ENCODE data around the gene HCN4. TPM values are rescaled to one million over a fixed set of nuclear protein-coding genes. Genes with fewer than 3 reads are reported as not detected.

The HCN4 gene
- total RNA-seq, 1 experiment from 2014 or later, result 0.07 TPM

DNA sequence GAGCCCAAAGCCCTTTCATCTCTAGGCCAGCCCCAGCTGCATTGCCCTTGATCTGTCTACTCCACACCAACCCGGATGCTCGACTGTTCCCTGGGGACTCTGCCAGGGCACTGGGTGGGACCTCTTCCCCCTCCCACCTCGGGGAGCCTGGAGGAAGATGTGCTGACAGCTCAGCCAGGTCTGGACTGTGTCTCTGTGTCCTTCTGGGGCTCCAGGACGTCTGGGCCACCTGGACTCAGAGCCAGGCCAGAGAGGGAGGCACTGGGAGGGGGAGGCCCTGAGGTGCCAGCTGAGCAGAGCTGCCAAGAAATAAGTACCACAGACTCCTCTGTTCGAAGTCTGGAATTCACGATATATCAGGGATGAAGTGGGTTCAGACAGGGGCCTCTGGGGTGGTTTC, 5.8 kb upstream of the HCN4 start:
- CTCF ChIA-PET, result no interaction called here
- intact Hi-C loops (cut with micrococcal nuclease; ENCODE audit: unreplicated experiment), result no loop called here
- TF ChIP-seq, protein P1, sequence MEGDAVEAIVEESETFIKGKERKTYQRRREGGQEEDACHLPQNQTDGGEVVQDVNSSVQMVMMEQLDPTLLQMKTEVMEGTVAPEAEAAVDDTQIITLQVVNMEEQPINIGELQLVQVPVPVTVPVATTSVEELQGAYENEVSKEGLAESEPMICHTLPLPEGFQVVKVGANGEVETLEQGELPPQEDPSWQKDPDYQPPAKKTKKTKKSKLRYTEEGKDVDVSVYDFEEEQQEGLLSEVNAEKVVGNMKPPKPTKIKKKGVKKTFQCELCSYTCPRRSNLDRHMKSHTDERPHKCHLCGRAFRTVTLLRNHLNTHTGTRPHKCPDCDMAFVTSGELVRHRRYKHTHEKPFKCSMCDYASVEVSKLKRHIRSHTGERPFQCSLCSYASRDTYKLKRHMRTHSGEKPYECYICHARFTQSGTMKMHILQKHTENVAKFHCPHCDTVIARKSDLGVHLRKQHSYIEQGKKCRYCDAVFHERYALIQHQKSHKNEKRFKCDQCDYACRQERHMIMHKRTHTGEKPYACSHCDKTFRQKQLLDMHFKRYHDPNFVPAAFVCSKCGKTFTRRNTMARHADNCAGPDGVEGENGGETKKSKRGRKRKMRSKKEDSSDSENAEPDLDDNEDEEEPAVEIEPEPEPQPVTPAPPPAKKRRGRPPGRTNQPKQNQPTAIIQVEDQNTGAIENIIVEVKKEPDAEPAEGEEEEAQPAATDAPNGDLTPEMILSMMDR (IDR thresholded peaks at IDR 0.05; ENCODE audit: unreplicated experiment), result no peak
- Mint-ChIP-seq H3K27me3 (ENCODE audit: unreplicated experiment) (peaks cover 97% of the 10 kb centered on the region), H3K9me3 (ENCODE audit: low read depth, unreplicated experiment) (no peaks in the 10 kb centered on the region), H3K36me3 (ENCODE audit: insufficient read depth, unreplicated experiment) (no peaks in the 10 kb centered on the region), H3K4me3 (ENCODE audit: low read depth, unreplicated experiment) (no peak overlapping the region), H3K27ac (ENCODE audit: unreplicated experiment) (no peak overlapping the region), H3K4me1 (ENCODE audit: low read depth, unreplicated experiment) (no peaks in the 10 kb centered on the region)
- DNase-seq, result no peak
- BruUV-seq (replicated peaks), result no TSS peak

DNA sequence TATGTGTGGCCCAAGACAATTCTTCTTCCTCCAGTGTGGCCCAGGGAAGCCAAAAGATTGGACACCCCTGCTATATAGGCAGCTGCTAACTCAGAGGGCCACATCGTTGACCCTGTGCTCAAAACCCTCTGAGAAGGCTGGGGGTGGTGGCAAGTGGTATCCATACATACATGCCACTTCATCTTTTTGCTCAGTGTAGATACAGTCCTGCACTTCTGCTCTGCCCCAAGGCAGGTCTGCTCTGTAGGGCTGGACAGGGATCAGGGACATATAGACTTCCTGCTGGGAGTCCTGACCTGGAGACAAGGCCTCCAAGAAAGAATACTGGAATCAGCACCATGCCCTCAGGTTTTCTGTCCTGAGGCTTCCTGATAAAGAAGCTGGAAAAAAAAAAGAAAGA, 4.5 kb upstream of the HCN4 start:
- DNase-seq, result no peak
- Mint-ChIP-seq H3K4me3 (ENCODE audit: low read depth, unreplicated experiment) (no peak overlapping the region), H3K4me1 (ENCODE audit: low read depth, unreplicated experiment) (no peaks in the 10 kb centered on the region), H3K9me3 (ENCODE audit: low read depth, unreplicated experiment) (no peaks in the 10 kb centered on the region), H3K27ac (ENCODE audit: unreplicated experiment) (no peak overlapping the region), H3K36me3 (ENCODE audit: insufficient read depth, unreplicated experiment) (no peaks in the 10 kb centered on the region), H3K27me3 (ENCODE audit: unreplicated experiment) (peaks cover 92% of the 10 kb centered on the region)
- TF ChIP-seq, protein P1 (IDR thresholded peaks at IDR 0.05; ENCODE audit: unreplicated experiment), result no peak
- BruUV-seq (replicated peaks), result no TSS peak
- intact Hi-C loops (cut with micrococcal nuclease; ENCODE audit: unreplicated experiment), result no loop called here
- CTCF ChIA-PET, result interaction anchor here (0.5 kb wide), 1 partner anchor 184 kb away, joined by 3 read pairs; no protein-coding TSS in a partner anchor

DNA sequence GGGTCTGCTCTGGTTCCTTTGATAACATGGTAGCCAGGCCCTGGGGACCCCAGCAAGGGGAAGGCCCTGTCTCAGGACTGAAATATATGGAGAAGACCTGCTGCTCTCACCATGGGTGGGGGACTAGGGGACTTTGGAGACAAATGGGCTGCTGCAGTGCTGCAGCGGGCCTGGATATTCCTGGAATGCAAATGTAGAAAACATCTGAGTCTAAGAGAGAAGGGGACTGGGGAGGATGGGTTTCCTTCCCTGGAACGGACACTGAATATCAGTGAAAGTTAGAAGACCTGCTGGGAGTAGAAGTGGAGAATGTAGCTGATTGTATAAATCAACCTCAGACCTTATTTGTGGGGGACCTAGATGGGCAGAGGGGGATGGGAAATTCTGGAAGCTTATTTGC, 3.1 kb upstream of the HCN4 start:
- no TSS peak for BruUV-seq (replicated peaks)
- Mint-ChIP-seq H3K4me1 (ENCODE audit: low read depth, unreplicated experiment) (no peaks in the 10 kb centered on the region), H3K4me3 (ENCODE audit: low read depth, unreplicated experiment) (no peak overlapping the region), H3K27ac (ENCODE audit: unreplicated experiment) (no peak overlapping the region), H3K27me3 (ENCODE audit: unreplicated experiment) (peaks cover 86% of the 10 kb centered on the region), H3K9me3 (ENCODE audit: low read depth, unreplicated experiment) (no peaks in the 10 kb centered on the region), H3K36me3 (ENCODE audit: insufficient read depth, unreplicated experiment) (peaks cover 4% of the 10 kb centered on the region)
- TF ChIP-seq, protein P1 (IDR thresholded peaks at IDR 0.05; ENCODE audit: unreplicated experiment), result no peak
- no peak for DNase-seq
- CTCF ChIA-PET, result interaction anchor here (0.6 kb wide), 1 partner anchor 585 kb away, joined by 5 read pairs; no protein-coding TSS in a partner anchor
- intact Hi-C loops (cut with micrococcal nuclease; ENCODE audit: unreplicated experiment), result no loop called here

DNA sequence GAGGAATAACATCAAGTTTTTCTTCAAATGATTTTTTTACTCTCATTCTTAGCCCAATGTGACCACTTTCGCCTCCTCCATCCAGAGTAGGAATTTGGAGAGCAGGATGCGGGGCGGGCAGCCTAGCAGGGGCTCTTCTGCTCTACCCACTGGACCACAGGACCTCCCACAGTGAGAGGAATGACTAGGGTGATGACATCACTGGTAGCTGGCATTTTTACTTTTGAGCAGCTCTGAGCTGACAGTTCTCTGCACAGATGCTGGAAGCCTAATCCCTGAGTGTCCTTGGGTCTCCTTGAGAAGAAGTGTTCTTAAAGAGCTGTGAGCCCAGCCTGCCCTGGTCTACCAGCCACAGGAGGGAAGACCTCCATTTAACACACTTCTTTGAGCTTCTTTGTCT, 1.4 kb upstream of the HCN4 start:
- DNase-seq, result no peak
- H3K4me1 Mint-ChIP-seq (ENCODE audit: low read depth, unreplicated experiment), result no peaks in the 10 kb centered on the region
- H3K36me3 Mint-ChIP-seq (ENCODE audit: insufficient read depth, unreplicated experiment), result peaks cover 4% of the 10 kb centered on the region
- CTCF ChIA-PET, result interaction anchor here (0.6 to 1.0 kb wide), 4 partner anchors 27 to 402 kb away, joined by 3 to 8 read pairs (median 6); no protein-coding TSS in a partner anchor
- peaks cover 86% of the 10 kb centered on the region for H3K27me3 Mint-ChIP-seq (ENCODE audit: unreplicated experiment)
- BruUV-seq (replicated peaks), result no TSS peak
- H3K9me3 Mint-ChIP-seq (ENCODE audit: low read depth, unreplicated experiment), result no peaks in the 10 kb centered on the region
- TF ChIP-seq, protein P1 (IDR thresholded peaks at IDR 0.05; ENCODE audit: unreplicated experiment), result no peak
- H3K27ac Mint-ChIP-seq (ENCODE audit: unreplicated experiment), result no peak overlapping the region
- no peak overlapping the region for H3K4me3 Mint-ChIP-seq (ENCODE audit: low read depth, unreplicated experiment)
- intact Hi-C loops (cut with micrococcal nuclease; ENCODE audit: unreplicated experiment), result no loop called here

Measured in Calu3 (cell line).